Ishikawa (cell line): Measurements from ENCODE around the gene GALP.

ENCODE experiments used
- CEBPB ChIP-seq: IDR thresholded peaks from 2 replicates; pipeline ENCODE4 v1.6.1; 2012
- CREB1 ChIP-seq: IDR thresholded peaks from 2 replicates; pipeline ENCODE4 v1.6.1; 2012; ENCODE audit warnings: low read depth
- EGR1 ChIP-seq: IDR thresholded peaks from 2 replicates; pipeline ENCODE4 v1.6.1; 2012
- EP300 ChIP-seq: IDR thresholded peaks from 2 replicates; pipeline ENCODE4 v1.6.1; 2012; ENCODE audit warnings: borderline replicate concordance
- FOXM1 ChIP-seq: IDR thresholded peaks from 2 replicates; pipeline ENCODE4 v1.6.1; 2012; ENCODE audit warnings: low read depth, borderline replicate concordance
- MAX ChIP-seq: IDR thresholded peaks from 2 replicates; pipeline ENCODE4 v1.6.1; 2012
- NFIC ChIP-seq: IDR thresholded peaks from 2 replicates; pipeline ENCODE4 v1.6.1; 2012
- RAD21 ChIP-seq: IDR thresholded peaks from 2 replicates; pipeline ENCODE4 v1.6.1; 2012; ENCODE audit warnings: low read depth
- REST ChIP-seq: IDR thresholded peaks from 2 replicates; pipeline ENCODE4 v1.6.1; 2012; ENCODE audit warnings: low read depth, mild to moderate bottlenecking
- TAF1 ChIP-seq: IDR thresholded peaks from 2 replicates; pipeline ENCODE4 v1.6.1; 2012; ENCODE audit warnings: low read depth, mild to moderate bottlenecking
- TCF12 ChIP-seq: IDR thresholded peaks from 2 replicates; pipeline ENCODE4 v1.6.1; 2012; ENCODE audit warnings: low read depth
- TEAD4 ChIP-seq: IDR thresholded peaks from 2 replicates; pipeline ENCODE4 v1.6.1; 2012
- USF1 ChIP-seq: IDR thresholded peaks from 2 replicates; pipeline ENCODE4 v1.6.1; 2012
- YY1 ChIP-seq: IDR thresholded peaks from 2 replicates; pipeline ENCODE4 v1.6.1; 2012; ENCODE audit warnings: low read depth
- ZBTB7A ChIP-seq: IDR thresholded peaks from 2 replicates; pipeline ENCODE4 v1.6.1; 2012; ENCODE audit warnings: low read depth

Gene GALP

GRCh38 chr19:56217039-56217949, 41.5 kb downstream of the GALP start:
- TF ChIP-seq REST (no peak), CEBPB (no peak), TCF12 (no peak), TAF1 (no peak), EGR1 (no peak), FOXM1 (no peak), NFIC (no peak), USF1 (no peak), TEAD4 (no peak), YY1 (no peak), RAD21 (no peak), EP300 (no peak), MAX (no peak), CREB1 (no peak), ZBTB7A (no peak)

GRCh38 chr19:56218961-56219360, 43.2 kb downstream of the GALP start:
- no peak for TF ChIP-seq USF1
- TF ChIP-seq CEBPB: no peak
- TF ChIP-seq EGR1: no peak
- no peak for TF ChIP-seq REST
- no peak for TF ChIP-seq TCF12
- no peak for TF ChIP-seq TEAD4
- no peak for TF ChIP-seq TAF1
- no peak for TF ChIP-seq YY1
- TF ChIP-seq MAX: no peak
- no peak for TF ChIP-seq NFIC
- TF ChIP-seq ZBTB7A: no peak
- no peak for TF ChIP-seq RAD21
- no peak for TF ChIP-seq CREB1
- no peak for TF ChIP-seq FOXM1
- no peak for TF ChIP-seq EP300

GRCh38 chr19:56221851-56222250, 46.0 kb downstream of the GALP start:
- TF ChIP-seq TAF1: no peak
- no peak for TF ChIP-seq REST
- TF ChIP-seq EGR1: no peak
- TF ChIP-seq NFIC: no peak
- no peak for TF ChIP-seq EP300

- TF ChIP-seq CEBPB (no peak), USF1 (no peak), ZBTB7A (no peak), RAD21 (no peak)
These were observed 47.1 kb downstream of the GALP start for GRCh38 chr19:56222901-56223300.
